ENCODE measurements around the gene DUSP5.

GRCh38 chr10:110498982-110499795, 1.5 kb downstream of the DUSP5 start:
- TF ChIP-seq CTCF (IDR thresholded peaks at IDR 0.05) (no peak), POLR2AphosphoS5 (IDR thresholded peaks at IDR 0.05) (peak in 1 of 3 donors; percentile 28), POLR2A (IDR thresholded peaks at IDR 0.05) (no peak)
